Stomach (tissue), 9 donors: ENCODE data around the gene NSD1. TPM values are rescaled to one million over a fixed set of nuclear protein-coding genes. Genes with fewer than 3 reads are reported as not detected.

ENCODE experiments used
- DNase-seq, 2 donors: peaks; one replicate each; pipeline versions ENCODE4 v3.0.0 to v3.0.0-alpha.2; 2013 to 2019
- H3K27ac ChIP-seq, 5 donors: fragments of 200-600 bp in 4 of 5; sonication (generic) in 4 of 5; one replicate each; pipeline ENCODE4 v1.5.1; 2013 to 2019; ENCODE audit warnings: mild to moderate bottlenecking in 1 of 5, moderate library complexity in 1 of 5
- H3K27me3 ChIP-seq, 3 donors: fragments of 200-600 bp; sonication (generic); one replicate each; pipeline ENCODE4 v1.5.1; 2017 to 2019; ENCODE audit warnings: mixed run types in 1 of 3
- H3K36me3 ChIP-seq, 4 donors: fragments of 200-600 bp; sonication (generic); 1 replicate in 3 of 4; 2 replicates in 1 of 4; pipeline ENCODE4 v1.5.1; 2016 to 2019
- H3K4me1 ChIP-seq, 4 donors: fragments of 200-600 bp; sonication (generic); one replicate each; pipeline ENCODE4 v1.5.1; 2016 to 2019
- H3K4me3 ChIP-seq, 4 donors: fragments of 200-600 bp; sonication (generic) in 3 of 4; one replicate each; pipeline ENCODE4 v1.5.1; 2016 to 2019; ENCODE audit warnings: mild to moderate bottlenecking in 1 of 4
- H3K9me3 ChIP-seq, 4 donors: fragments of 200-600 bp; sonication (generic); one replicate each; pipeline ENCODE4 v1.5.1; 2016 to 2019
- CTCF ChIP-seq, 7 experiments: fragments of 450-650 bp in 4 of 7; fragments of 200-600 bp in 3 of 7; sonication (generic) in 3 of 7; IDR thresholded peaks; one replicate each; pipeline ENCODE4 v1.5.1; 2016 to 2019; ENCODE audit warnings: antibody characterized with exemption in 7 of 7, control low read depth in 2 of 7, mild to moderate bottlenecking in 1 of 7
- EP300 ChIP-seq: sonication (generic); formaldehyde crosslinking; IDR thresholded peaks from one replicate; pipeline ENCODE4 v1.6.1; 2017; ENCODE audit warnings: antibody characterized with exemption
- POLR2A ChIP-seq, 4 donors: fragments of 450-650 bp; IDR thresholded peaks; one replicate each; pipeline ENCODE4 v1.6.1; 2016; ENCODE audit warnings: antibody characterized with exemption in 4 of 4, control low read depth in 2 of 4, mild to moderate bottlenecking in 1 of 4, moderate library complexity in 1 of 4
- POLR2AphosphoS5 ChIP-seq, 3 donors: sonication (generic); formaldehyde crosslinking; IDR thresholded peaks; one replicate each; pipeline ENCODE4 v1.6.1; 2016; ENCODE audit warnings: antibody characterized with exemption in 3 of 3
- WGBS, 5 donors: extraction: QIAGEN DNeasy Blood & Tissue Kit in 3 of 5; methylation state at CpG; one replicate each; pipeline versions ENCODE4 v1.1.5 to v1.1.7; 2013 to 2018; 5-methylcytosine and 5-hydroxymethylcytosine counted together
- intact Hi-C: fragments of 100-400 bp; cut with DNase I; formaldehyde crosslinking; loops from one replicate; pipeline ENCODE4 v1.15.1; 2023; ENCODE audit warnings: low total_unique reads
- polyA plus RNA-seq, 3 donors: library from polyadenylated mRNA; stranded (reverse); fragments of 200-250 nt; gene quantifications; one replicate each; pipeline ENCODE4 v1.2.3, GENCODE V29; 2013
- total RNA-seq, 5 donors: library from RNA; depleted of rRNA; stranded (reverse); fragments of >200 nt; gene quantifications; one replicate each; pipeline versions ENCODE4 v1.1.0 to v1.2.3, GENCODE V29; 2014 to 2016
- donor health status: healthy with polysubstance abuse.
- donor health status: Bipolar disorder and iron deficiency.
- donor health status: healthy.

The NSD1 gene
- total and polyA plus RNA-seq, 8 donors = 5.1 to 69.9 (median 23.5) TPM

GRCh38 chr5:177105691-177106476, 27.7 kb upstream of the NSD1 start:
- Histone ChIP-seq H3K4me1 (peaks cover 0 to 12% (median 2%) of the 10 kb centered on the region in 4 donors), H3K9me3 (no peaks in the 10 kb centered on the region), H3K27ac (no peak overlapping the region), H3K36me3 (no peaks in the 10 kb centered on the region), H3K27me3 (peaks cover 0 to 21% (median 0%) of the 10 kb centered on the region in 3 donors), H3K4me3 (no peak overlapping the region)
- 73 to 82% (median 78%) methylated on average over 20 to 24 of the region's 24 CpGs for WGBS, 5 donors
- intact Hi-C loops = no loop called here
- TF ChIP-seq POLR2A (IDR thresholded peaks at IDR 0.05) = no peak
- no peak for TF ChIP-seq POLR2AphosphoS5 (IDR thresholded peaks at IDR 0.05)
- no peak for TF ChIP-seq EP300
- TF ChIP-seq CTCF (IDR thresholded peaks at IDR 0.05) = no peak
- DNase-seq = no peak

GRCh38 chr5:177107159-177107558, 26.4 kb upstream of the NSD1 start:
- no peak overlapping the region for H3K27ac ChIP-seq
- DNase-seq = no peak
- WGBS, 5 donors = 46 to 78% (median 69%) methylated on average over 4 of the region's 4 CpGs
- H3K4me3 ChIP-seq = no peak overlapping the region
- peaks cover 0 to 20% (median 8%) of the 10 kb centered on the region in 4 donors for H3K4me1 ChIP-seq
- H3K27me3 ChIP-seq = peaks cover 0 to 14% (median 0%) of the 10 kb centered on the region in 3 donors
- no peaks in the 10 kb centered on the region for H3K36me3 ChIP-seq
- TF ChIP-seq POLR2AphosphoS5 (IDR thresholded peaks at IDR 0.05) = no peak
- no peak for TF ChIP-seq EP300
- no peak for TF ChIP-seq POLR2A (IDR thresholded peaks at IDR 0.05)
- no peak for TF ChIP-seq CTCF (IDR thresholded peaks at IDR 0.05)
- no peaks in the 10 kb centered on the region for H3K9me3 ChIP-seq
- intact Hi-C loops = no loop called here

- peaks cover 0 to 33% (median 19%) of the 10 kb centered on the region in 4 donors for H3K4me1 ChIP-seq
- TF ChIP-seq POLR2A (IDR thresholded peaks at IDR 0.05) = no peak
- no peak for TF ChIP-seq EP300
- no peak for TF ChIP-seq POLR2AphosphoS5 (IDR thresholded peaks at IDR 0.05)
- no peak for TF ChIP-seq CTCF (IDR thresholded peaks at IDR 0.05)
- H3K27me3 ChIP-seq = no peaks in the 10 kb centered on the region
- peak in 1 of 2 donors; percentile 77 for DNase-seq
- 33 to 53% (median 37%) methylated on average over 9 of the region's 9 CpGs for WGBS, 5 donors
- no peak overlapping the region for H3K4me3 ChIP-seq
- H3K27ac ChIP-seq = no peak overlapping the region
- intact Hi-C loops = loop anchor here (5.0 kb wide), 1 partner anchor 38 kb away; no protein-coding TSS in a partner anchor
- no peaks in the 10 kb centered on the region for H3K9me3 ChIP-seq
- no peaks in the 10 kb centered on the region for H3K36me3 ChIP-seq
These were observed 23.8 kb upstream of the NSD1 start for GRCh38 chr5:177109810-177110209.

GRCh38 chr5:177111720-177112394, 21.7 kb upstream of the NSD1 start:
- Histone ChIP-seq H3K27me3 (no peaks in the 10 kb centered on the region), H3K4me1 (peaks cover 0 to 45% (median 28%) of the 10 kb centered on the region in 4 donors), H3K9me3 (no peaks in the 10 kb centered on the region), H3K4me3 (no peak overlapping the region), H3K27ac (no peak overlapping the region), H3K36me3 (no peaks in the 10 kb centered on the region)
- no peak for TF ChIP-seq EP300
- peak in 5 of 7 experiments; percentile 89 to 98 (median 92) for TF ChIP-seq CTCF (IDR thresholded peaks at IDR 0.05)
- no peak for TF ChIP-seq POLR2A (IDR thresholded peaks at IDR 0.05)
- no peak for TF ChIP-seq POLR2AphosphoS5 (IDR thresholded peaks at IDR 0.05)
- DNase-seq = peak; percentile 51 to 82
- 16 to 26% (median 18%) methylated on average over 12 of the region's 12 CpGs for WGBS, 5 donors
- intact Hi-C loops = loop anchor here (5.0 kb wide), 1 partner anchor 40 kb away; no protein-coding TSS in a partner anchor
